A673 (cell line): ENCODE data around the gene MRS2. TPM values are rescaled to one million over a fixed set of nuclear protein-coding genes. Genes with fewer than 3 reads are reported as not detected.

Experiments used
- Bru-seq: library from RNA; stranded (reverse); fragments of 400-500 nt; gene quantifications from one replicate; lab custom pipeline; 2021; lab: Mats Ljungman, UMichigan
- BruChase-seq, 2 experiments: library from RNA; stranded (reverse); fragments of 400-500 nt; gene quantifications; one replicate each; lab custom pipeline; 2021; lab: Mats Ljungman, UMichigan
- BruUV-seq: library from RNA; stranded (reverse); fragments of 400-500 nt; replicated peaks from 2 replicates; lab custom pipeline; 2021; lab: Mats Ljungman, UMichigan
- CTCF ChIA-PET: fragments of 300-600 bp; sonication (Branson Sonifier 250); formaldehyde crosslinking; loops from one replicate; lab custom pipeline; 2022; ENCODE audit warnings: antibody characterized with exemption; lab: Charles Lee
- POLR2A ChIA-PET: fragments of 300-600 bp; sonication (Branson Sonifier 250); formaldehyde crosslinking; loops from one replicate; lab custom pipeline; 2022; ENCODE audit warnings: antibody characterized with exemption; ENCODE audit not compliant: low non-redundant PET; lab: Charles Lee
- DNase-seq: peaks from one replicate; pipeline ENCODE4 v3.0.0-alpha.2; 2015; ENCODE audit warnings: low spot score
- H3K27ac ChIP-seq: fragments of 200-600 bp; sonication (generic); 2 replicates; pipeline ENCODE4 v1.5.1; 2016; ENCODE audit warnings: mixed run types, low read depth, mild to moderate bottlenecking, mixed read lengths, antibody characterized with exemption, low read length; ENCODE audit not compliant: poor library complexity, severe bottlenecking
- H3K27me3 ChIP-seq: fragments of 200-600 bp; sonication (generic); replicated peaks from 2 replicates; pipeline ENCODE4 v1.6.1; 2017; ENCODE audit warnings: mixed run types, low read depth, mild to moderate bottlenecking, mixed read lengths, antibody characterized with exemption, low read length; ENCODE audit not compliant: insufficient read depth, poor library complexity
- H3K36me3 ChIP-seq: fragments of 200-600 bp; sonication (generic); 2 replicates; pipeline ENCODE4 v1.6.1; 2016; ENCODE audit warnings: mixed run types, mild to moderate bottlenecking, mixed read lengths, antibody characterized with exemption, low read length; ENCODE audit not compliant: insufficient read depth, poor library complexity, severe bottlenecking
- H3K4me1 ChIP-seq: fragments of 200-600 bp; sonication (generic); 2 replicates; pipeline ENCODE4 v1.6.1; 2017; ENCODE audit warnings: mixed run types, mild to moderate bottlenecking, mixed read lengths, antibody characterized with exemption, low read length; ENCODE audit not compliant: insufficient read depth, poor library complexity, severe bottlenecking
- H3K4me3 ChIP-seq: fragments of 200-600 bp; sonication (generic); 2 replicates; pipeline ENCODE4 v1.5.1; 2016; ENCODE audit warnings: low read depth, mixed run types, mild to moderate bottlenecking, mixed read lengths, low read length; ENCODE audit not compliant: poor library complexity, severe bottlenecking
- H3K9me3 ChIP-seq: fragments of 200-600 bp; sonication (generic); 2 replicates; pipeline ENCODE4 v1.6.1; 2016; ENCODE audit warnings: mixed run types, low read depth, mild to moderate bottlenecking, mixed read lengths, antibody characterized with exemption, low read length; ENCODE audit not compliant: poor library complexity, severe bottlenecking
- EZH2 ChIP-seq: fragments of 200-600 bp; sonication (generic); IDR thresholded peaks from 2 replicates; pipeline ENCODE4 v1.6.1; 2017; ENCODE audit warnings: borderline replicate concordance, low read depth, mild to moderate bottlenecking, mixed read lengths, antibody characterized with exemption, low read length; ENCODE audit not compliant: poor library complexity, severe bottlenecking
- intact Hi-C: fragments of 100-400 bp; cut with micrococcal nuclease; formaldehyde crosslinking; loops from one replicate; pipeline ENCODE4 v1.10.0; 2022; ENCODE audit not compliant: unreplicated experiment
- long read RNA-seq: library from polyadenylated mRNA; stranded (forward); transcript quantifications from one replicate; pipeline ENCODE4 v2.0.0, GENCODE V29; 2022
- total RNA-seq: library from RNA; stranded (reverse); gene quantifications from 2 replicates; pipeline ENCODE4 v1.2.3, GENCODE V29; 2021
- TF ChIP-seq, protein P1 (sequence below): fragments of 300-800, 200-600 bp; sonication (generic); conservative IDR thresholded peaks from 2 replicates; pipeline ENCODE4 v1.5.1; 2017; ENCODE audit warnings: low read depth, mild to moderate bottlenecking, antibody characterized with exemption, low read length, moderate library complexity, mixed read lengths

Gene MRS2, protein sequence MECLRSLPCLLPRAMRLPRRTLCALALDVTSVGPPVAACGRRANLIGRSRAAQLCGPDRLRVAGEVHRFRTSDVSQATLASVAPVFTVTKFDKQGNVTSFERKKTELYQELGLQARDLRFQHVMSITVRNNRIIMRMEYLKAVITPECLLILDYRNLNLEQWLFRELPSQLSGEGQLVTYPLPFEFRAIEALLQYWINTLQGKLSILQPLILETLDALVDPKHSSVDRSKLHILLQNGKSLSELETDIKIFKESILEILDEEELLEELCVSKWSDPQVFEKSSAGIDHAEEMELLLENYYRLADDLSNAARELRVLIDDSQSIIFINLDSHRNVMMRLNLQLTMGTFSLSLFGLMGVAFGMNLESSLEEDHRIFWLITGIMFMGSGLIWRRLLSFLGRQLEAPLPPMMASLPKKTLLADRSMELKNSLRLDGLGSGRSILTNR
- total RNA-seq (46.6 and 49.1 TPM in 2 replicates), Bru-seq, nascent RNA (percentile 88 among the genes with signal in this experiment), BruChase-seq, experiment 1, labeled RNA remaining after a 2-hour chase (percentile 87 among the genes with signal in this experiment), BruChase-seq, experiment 2, labeled RNA remaining after a 6-hour chase (percentile 86 among the genes with signal in this experiment)
- long read RNA-seq, transcript MRS2-202 (10 exons, 1,740 nt), result minor isoform, 34 of 164 reads
- long read RNA-seq, transcript MRS2-203 (11 exons, 3,313 nt), result major isoform, 98 of 164 reads
- long read RNA-seq, transcript MRS2-201 (9 exons, 3,821 nt), result minor isoform, 6 of 164 reads
- long read RNA-seq, partial matches to known transcripts, result 6 of 164 reads
- long read RNA-seq, other reads (novel, unspliced or antisense), result 19 of 164 reads

DNA sequence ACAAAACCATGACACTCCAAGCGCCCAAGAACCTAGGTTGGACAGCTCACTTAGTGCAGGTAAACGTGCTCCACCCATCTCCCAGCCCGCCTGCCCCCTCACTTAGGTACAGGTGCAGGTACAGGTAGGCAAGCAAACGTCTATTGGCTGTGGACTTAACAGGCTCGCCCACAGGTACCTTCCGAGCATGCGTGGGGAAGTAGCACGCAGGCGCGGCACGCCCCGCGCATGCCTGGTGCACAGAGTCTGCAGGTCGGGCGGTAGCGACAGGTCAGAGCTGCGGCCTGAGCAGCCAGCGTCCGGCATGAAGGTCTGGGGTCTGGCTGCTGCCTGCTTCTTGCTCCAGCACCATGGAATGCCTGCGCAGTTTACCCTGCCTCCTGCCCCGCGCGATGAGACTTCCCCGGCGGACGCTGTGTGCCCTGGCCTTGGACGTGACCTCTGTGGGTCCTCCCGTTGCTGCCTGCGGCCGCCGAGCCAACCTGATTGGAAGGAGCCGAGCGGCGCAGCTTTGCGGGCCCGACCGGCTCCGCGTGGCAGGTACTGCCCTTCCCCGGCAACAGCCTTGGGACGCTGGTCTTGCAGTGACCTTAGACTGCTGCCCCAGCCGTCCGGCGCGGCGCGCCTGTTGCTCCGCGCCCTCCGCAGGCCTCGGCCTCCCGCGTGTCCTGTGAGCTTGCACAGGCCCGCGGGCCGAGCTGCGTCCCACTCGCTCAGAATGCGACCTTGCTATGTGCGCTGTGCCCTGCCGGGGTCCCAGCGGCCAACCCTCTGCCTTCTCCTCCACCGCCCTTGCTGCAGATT lies at the start of gene MRS2:
TSS of gene MRS2 (plus strand) at position 240 of the 804 bp plus-strand sequence. CDS start at position 351, 111 bp downstream.
- Histone ChIP-seq H3K27me3 (no peaks in the 10 kb centered on the region), H3K36me3 (peaks cover 35% of the 10 kb centered on the region), H3K4me3 (peak within 1 kb of the TSS; percentile 90), H3K27ac (peak within 1 kb of the TSS; percentile 82), H3K4me1 (no peaks in the 10 kb centered on the region), H3K9me3 (no peaks in the 10 kb centered on the region)
- DNase-seq, result peak; percentile 79
- ChIA-PET CTCF (interaction anchor here (0.6 kb wide), 1 partner anchor 129 kb away, joined by 8 read pairs; no protein-coding TSS in a partner anchor), POLR2A (no interaction called here)
- TF ChIP-seq EZH2, result no peak
- TF ChIP-seq, protein P1, sequence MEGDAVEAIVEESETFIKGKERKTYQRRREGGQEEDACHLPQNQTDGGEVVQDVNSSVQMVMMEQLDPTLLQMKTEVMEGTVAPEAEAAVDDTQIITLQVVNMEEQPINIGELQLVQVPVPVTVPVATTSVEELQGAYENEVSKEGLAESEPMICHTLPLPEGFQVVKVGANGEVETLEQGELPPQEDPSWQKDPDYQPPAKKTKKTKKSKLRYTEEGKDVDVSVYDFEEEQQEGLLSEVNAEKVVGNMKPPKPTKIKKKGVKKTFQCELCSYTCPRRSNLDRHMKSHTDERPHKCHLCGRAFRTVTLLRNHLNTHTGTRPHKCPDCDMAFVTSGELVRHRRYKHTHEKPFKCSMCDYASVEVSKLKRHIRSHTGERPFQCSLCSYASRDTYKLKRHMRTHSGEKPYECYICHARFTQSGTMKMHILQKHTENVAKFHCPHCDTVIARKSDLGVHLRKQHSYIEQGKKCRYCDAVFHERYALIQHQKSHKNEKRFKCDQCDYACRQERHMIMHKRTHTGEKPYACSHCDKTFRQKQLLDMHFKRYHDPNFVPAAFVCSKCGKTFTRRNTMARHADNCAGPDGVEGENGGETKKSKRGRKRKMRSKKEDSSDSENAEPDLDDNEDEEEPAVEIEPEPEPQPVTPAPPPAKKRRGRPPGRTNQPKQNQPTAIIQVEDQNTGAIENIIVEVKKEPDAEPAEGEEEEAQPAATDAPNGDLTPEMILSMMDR, result no peak
- BruUV-seq, result no TSS peak
- intact Hi-C loops, result no loop called here

DNA sequence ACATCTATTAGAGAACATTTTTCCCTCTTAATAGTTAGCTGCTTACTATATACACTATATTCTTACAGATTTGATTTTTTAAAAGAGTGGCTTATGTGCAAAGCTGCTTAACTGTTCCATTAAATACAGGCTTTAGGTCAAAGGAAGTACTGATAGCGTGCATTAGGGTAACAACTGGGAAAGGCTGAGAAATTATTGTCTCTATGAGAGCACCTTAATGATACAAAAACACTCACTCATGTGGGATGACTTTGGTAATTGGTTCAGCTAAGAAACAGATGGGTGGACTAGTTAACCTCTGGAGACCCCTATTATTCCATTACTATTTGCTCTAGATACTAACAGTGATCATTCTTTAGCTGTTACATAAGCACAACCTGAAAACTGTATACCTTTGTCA lies 48.9 kb upstream of the MRS2 start:
- TF ChIP-seq, protein P1, result no peak
- no peak for TF ChIP-seq EZH2
- no TSS peak for BruUV-seq
- no peak for DNase-seq
- Histone ChIP-seq H3K27me3 (no peaks in the 10 kb centered on the region), H3K9me3 (no peaks in the 10 kb centered on the region), H3K4me3 (peak overlapping the region; percentile 57), H3K4me1 (peaks cover 18% of the 10 kb centered on the region), H3K36me3 (peaks cover 14% of the 10 kb centered on the region), H3K27ac (peak overlapping the region; percentile 13)
- POLR2A ChIA-PET, result no interaction called here
- intact Hi-C loops, result no loop called here
- CTCF ChIA-PET, result no interaction called here

DNA sequence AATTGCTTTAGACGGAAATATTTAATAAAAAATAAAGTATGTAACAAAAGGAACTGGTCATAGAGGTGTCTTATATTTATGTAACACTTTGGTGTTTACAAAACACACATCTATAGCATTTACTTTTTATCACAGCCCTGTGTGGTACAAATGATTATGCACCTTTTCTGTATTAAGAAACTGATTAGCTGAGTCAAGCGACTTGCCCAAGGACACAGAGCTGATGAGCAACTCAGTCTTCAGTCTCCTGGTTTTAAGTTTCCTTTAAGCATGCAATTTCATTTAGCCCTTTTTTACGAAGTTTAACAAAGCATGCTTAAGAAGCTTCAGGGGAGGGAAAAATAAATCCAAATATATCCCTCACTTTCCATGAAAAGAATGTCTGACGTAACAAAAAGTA lies 47.3 kb upstream of the MRS2 start:
- ChIA-PET POLR2A (interaction anchor here (0.7 kb wide), 1 partner anchor 72 kb away, joined by 3 read pairs; no protein-coding TSS in a partner anchor), CTCF (no interaction called here)
- DNase-seq, result peak; percentile 56
- H3K9me3 ChIP-seq, result no peaks in the 10 kb centered on the region
- TF ChIP-seq, protein P1, result no peak
- no peak for TF ChIP-seq EZH2
- peak overlapping the region; percentile 57 for H3K4me3 ChIP-seq
- BruUV-seq, result no TSS peak
- no peaks in the 10 kb centered on the region for H3K27me3 ChIP-seq
- intact Hi-C loops, result no loop called here
- H3K27ac ChIP-seq, result peak overlapping the region; percentile 56
- H3K36me3 ChIP-seq, result peaks cover 10% of the 10 kb centered on the region
- H3K4me1 ChIP-seq, result peaks cover 12% of the 10 kb centered on the region
